CD14-positive monocyte (primary cell): ENCODE results near the gene ATG9B. TPM values are rescaled to one million over a fixed set of nuclear protein-coding genes. Genes with fewer than 3 reads are reported as not detected.

Experiments
- DNase-seq, 3 donors: peaks; one replicate each; pipeline ENCODE4 v3.0.0-alpha.2; 2011 to 2022
- H2AFZ ChIP-seq: 2 replicates; pipeline ENCODE4 v1.6.0; 2012; ENCODE audit warnings: mild to moderate bottlenecking, low read depth, low read length, inconsistent platforms; ENCODE audit not compliant: insufficient read depth, poor library complexity, severe bottlenecking
- H3K27ac ChIP-seq, 2 donors: 1 replicate in 1 of 2; 2 replicates in 1 of 2; pipeline ENCODE4 v1.5.1; 2012 to 2013; ENCODE audit warnings: low read length in 2 of 2, control low read depth in 1 of 2, inconsistent platforms in 1 of 2, low read depth in 1 of 2, mild to moderate bottlenecking in 1 of 2
- H3K27me3 ChIP-seq, 2 donors: one replicate each; pipeline versions ENCODE4 v1.6.0 to v1.6.1; 2011 to 2013; ENCODE audit warnings: low read length in 2 of 2; ENCODE audit not compliant: control insufficient read depth in 2 of 2, insufficient read depth in 2 of 2
- H3K36me3 ChIP-seq, 2 donors: replicated peaks in 1 of 2; 1 replicate in 1 of 2; 2 replicates in 1 of 2; pipeline versions ENCODE4 v1.5.1 to v1.6.1; 2012 to 2013; ENCODE audit warnings: low read length in 2 of 2, control low read depth in 1 of 2, inconsistent platforms in 1 of 2, mild to moderate bottlenecking in 1 of 2; ENCODE audit not compliant: insufficient read depth in 2 of 2, control insufficient read depth in 1 of 2
- H3K4me1 ChIP-seq, 2 donors: 1 replicate in 1 of 2; 2 replicates in 1 of 2; pipeline versions ENCODE4 v1.5.1 to v1.6.1; 2012 to 2013; ENCODE audit warnings: low read length in 2 of 2, control low read depth in 1 of 2, inconsistent platforms in 1 of 2, mild to moderate bottlenecking in 1 of 2, moderate library complexity in 1 of 2; ENCODE audit not compliant: insufficient read depth in 2 of 2, control insufficient read depth in 1 of 2
- H3K4me2 ChIP-seq: replicated peaks from 2 replicates; pipeline ENCODE3; 2012; ENCODE audit warnings: low read length, moderate library complexity, mild to moderate bottlenecking; ENCODE audit not compliant: poor library complexity, severe bottlenecking; ENCODE audit errors: extremely low read depth
- H3K4me3 ChIP-seq, 3 experiments: fragments of 200-600 bp in 1 of 3; sonication (generic) in 1 of 3; replicated peaks in 1 of 3; 1 replicate in 2 of 3; 2 replicates in 1 of 3; pipeline ENCODE4 v1.5.1; 2011 to 2013; ENCODE audit warnings: low read length in 3 of 3, mild to moderate bottlenecking in 3 of 3, control low read depth in 2 of 3, low read depth in 2 of 3, inconsistent platforms in 1 of 3, moderate library complexity in 1 of 3
- H3K79me2 ChIP-seq: 2 replicates; pipeline ENCODE4 v1.6.0; 2012; ENCODE audit warnings: mild to moderate bottlenecking, control low read depth, inconsistent platforms, low read length, moderate library complexity; ENCODE audit not compliant: insufficient read depth
- H3K9ac ChIP-seq: 2 replicates; pipeline ENCODE4 v1.6.0; 2017; ENCODE audit warnings: low read length, mild to moderate bottlenecking; ENCODE audit not compliant: insufficient read depth, poor library complexity, severe bottlenecking
- H3K9me3 ChIP-seq, 2 donors: replicated peaks in 1 of 2; 1 replicate in 1 of 2; 2 replicates in 1 of 2; pipeline versions ENCODE4 v1.5.1 to v1.6.1; 2012 to 2013; ENCODE audit warnings: low read length in 2 of 2, control low read depth in 1 of 2; ENCODE audit not compliant: control insufficient read depth in 1 of 2, insufficient read depth in 1 of 2
- H4K20me1 ChIP-seq: 2 replicates; pipeline ENCODE4 v1.6.0; 2012; ENCODE audit warnings: mild to moderate bottlenecking, low read length, control low read depth, moderate library complexity; ENCODE audit not compliant: insufficient read depth
- H3K27ac Mint-ChIP-seq, 7 donors: one replicate each; pipeline ENCODE4 v1.8.0; 2020; ENCODE audit warnings: mild to moderate bottlenecking in 7 of 7, mixed read lengths in 7 of 7, moderate library complexity in 6 of 7, inconsistent platforms in 2 of 7
- H3K27me3 Mint-ChIP-seq, 3 donors: one replicate each; pipeline ENCODE4 v1.8.0; 2021 to 2022; ENCODE audit warnings: low read depth in 3 of 3, mild to moderate bottlenecking in 3 of 3, mixed read lengths in 3 of 3, moderate library complexity in 3 of 3, inconsistent platforms in 1 of 3
- H3K36me3 Mint-ChIP-seq, 2 donors: one replicate each; pipeline ENCODE4 v1.8.0; 2020; ENCODE audit warnings: mixed read lengths in 2 of 2, inconsistent platforms in 1 of 2, mild to moderate bottlenecking in 1 of 2
- H3K4me1 Mint-ChIP-seq: one replicate; pipeline ENCODE4 v1.8.0; 2020; ENCODE audit warnings: mild to moderate bottlenecking, mixed read lengths
- H3K4me3 Mint-ChIP-seq, 2 donors: one replicate each; pipeline ENCODE4 v1.8.0; 2020; ENCODE audit warnings: mild to moderate bottlenecking in 2 of 2, mixed read lengths in 2 of 2, moderate library complexity in 1 of 2
- H3K9me3 Mint-ChIP-seq, 7 donors: one replicate each; pipeline ENCODE4 v1.8.0; 2020 to 2022; ENCODE audit warnings: mixed read lengths in 7 of 7, mild to moderate bottlenecking in 6 of 7, moderate library complexity in 6 of 7, inconsistent platforms in 2 of 7
- WGBS: methylation state at CpG from one replicate; pipeline ENCODE4 v1.1.5; 2013; ENCODE audit warnings: missing lambda C conversion rate; ENCODE audit not compliant: insufficient coverage; 5-methylcytosine and 5-hydroxymethylcytosine counted together
- intact Hi-C, 2 donors: fragments of 100-400 bp; cut with micrococcal nuclease; formaldehyde crosslinking; loops; one replicate each; pipeline versions ENCODE4 v1.15.0 to v1.15.1; 2023
- polyA plus RNA-seq, 3 donors: library from polyadenylated mRNA; depleted of rRNA in 1 of 3; unstranded in 2 of 3; stranded (reverse) in 1 of 3; fragments of 300-500 nt in 2 of 3; fragments of >200 nt in 1 of 3; fragmentation: Illumina TruSeq in 2 of 3; gene quantifications; 1 replicate in 2 of 3; 2 replicates in 1 of 3; pipeline ENCODE4 v1.2.3, GENCODE V29; 2012 to 2021
- TF ChIP-seq, protein P1 (sequence below): fragments of 200-600 bp; IDR thresholded peaks from one replicate; pipeline ENCODE4 v1.8.0; 2022; ENCODE audit warnings: antibody characterized with exemption, mild to moderate bottlenecking

Gene ATG9B
- polyA plus RNA-seq, 3 donors = 0.21 to 0.30 TPM; not detected in 1

DNA sequence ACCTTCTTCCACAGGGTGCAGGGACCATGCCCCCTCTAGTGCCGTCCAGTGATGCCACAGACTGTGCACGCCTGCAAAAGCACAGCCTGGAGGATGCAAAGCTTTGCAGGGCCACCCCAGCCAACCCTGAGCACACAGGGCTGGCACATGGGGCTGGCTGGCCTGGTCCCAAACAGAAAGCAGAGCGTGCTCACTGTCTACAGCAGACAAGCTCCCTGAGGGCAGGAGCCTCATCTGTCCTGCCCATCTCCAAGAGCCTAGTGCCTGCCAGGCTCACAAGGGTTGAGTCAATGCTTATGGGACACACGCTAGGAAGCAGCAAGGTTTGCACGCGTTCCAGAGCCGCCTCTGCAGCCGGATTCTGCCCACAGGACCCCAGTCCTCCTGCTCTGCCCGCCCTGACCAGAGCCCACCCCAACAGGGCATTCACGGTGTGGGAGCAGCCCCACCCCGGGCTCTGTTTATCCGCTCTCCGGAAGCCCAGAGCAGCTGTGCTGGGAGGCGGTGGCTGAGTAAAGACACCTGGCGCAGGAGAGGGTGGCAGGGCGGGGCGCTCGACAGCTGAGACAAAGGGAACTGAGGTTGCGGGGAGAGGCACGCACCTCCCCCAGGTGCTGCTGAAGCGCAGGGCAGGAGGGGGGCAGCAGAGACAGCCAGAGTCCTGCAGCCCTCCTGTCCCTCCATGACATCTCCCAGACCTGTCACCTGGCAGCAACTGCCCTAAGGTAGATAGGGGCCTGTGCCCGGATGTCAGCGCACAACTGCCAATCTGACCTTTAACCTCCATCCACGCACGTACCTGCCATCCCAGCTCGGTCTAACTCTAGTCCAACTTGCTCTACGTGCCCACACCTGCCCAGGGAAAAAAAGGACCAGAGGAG is 50.5 kb downstream of the ATG9B start:
- no peak overlapping the region for H3K4me3 ChIP-seq
- Mint-ChIP-seq H3K4me3 (peak overlapping the region; percentile 54 to 85), H3K9me3 (peaks cover 0 to 18% (median 6%) of the 10 kb centered on the region in 7 donors), H3K27ac (no peak overlapping the region), H3K27me3 (peaks cover 54 to 79% (median 55%) of the 10 kb centered on the region in 3 donors), H3K4me1 (peaks cover 17% of the 10 kb centered on the region), H3K36me3 (peaks cover 0 to 7% of the 10 kb centered on the region in 2 donors)
- peaks cover 3 to 7% of the 10 kb centered on the region in 2 donors for H3K4me1 ChIP-seq
- no peaks in the 10 kb centered on the region for H4K20me1 ChIP-seq
- H3K27me3 ChIP-seq = peaks cover 22 to 51% of the 10 kb centered on the region in 2 donors
- no peak for DNase-seq
- no peak overlapping the region for H2AFZ ChIP-seq
- H3K36me3 ChIP-seq = no peaks in the 10 kb centered on the region
- H3K27ac ChIP-seq = no peak overlapping the region
- H3K4me2 ChIP-seq = peak overlapping the region; percentile 75
- intact Hi-C loops = no loop called here
- H3K9me3 ChIP-seq = peaks cover 0 to 16% of the 10 kb centered on the region in 2 donors
- no peaks in the 10 kb centered on the region for H3K79me2 ChIP-seq
- 39% methylated on average over 27 of the region's 27 CpGs for whole genome bisulfite sequencing
- TF ChIP-seq, protein P1, sequence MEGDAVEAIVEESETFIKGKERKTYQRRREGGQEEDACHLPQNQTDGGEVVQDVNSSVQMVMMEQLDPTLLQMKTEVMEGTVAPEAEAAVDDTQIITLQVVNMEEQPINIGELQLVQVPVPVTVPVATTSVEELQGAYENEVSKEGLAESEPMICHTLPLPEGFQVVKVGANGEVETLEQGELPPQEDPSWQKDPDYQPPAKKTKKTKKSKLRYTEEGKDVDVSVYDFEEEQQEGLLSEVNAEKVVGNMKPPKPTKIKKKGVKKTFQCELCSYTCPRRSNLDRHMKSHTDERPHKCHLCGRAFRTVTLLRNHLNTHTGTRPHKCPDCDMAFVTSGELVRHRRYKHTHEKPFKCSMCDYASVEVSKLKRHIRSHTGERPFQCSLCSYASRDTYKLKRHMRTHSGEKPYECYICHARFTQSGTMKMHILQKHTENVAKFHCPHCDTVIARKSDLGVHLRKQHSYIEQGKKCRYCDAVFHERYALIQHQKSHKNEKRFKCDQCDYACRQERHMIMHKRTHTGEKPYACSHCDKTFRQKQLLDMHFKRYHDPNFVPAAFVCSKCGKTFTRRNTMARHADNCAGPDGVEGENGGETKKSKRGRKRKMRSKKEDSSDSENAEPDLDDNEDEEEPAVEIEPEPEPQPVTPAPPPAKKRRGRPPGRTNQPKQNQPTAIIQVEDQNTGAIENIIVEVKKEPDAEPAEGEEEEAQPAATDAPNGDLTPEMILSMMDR = no peak
- no peak overlapping the region for H3K9ac ChIP-seq

DNA sequence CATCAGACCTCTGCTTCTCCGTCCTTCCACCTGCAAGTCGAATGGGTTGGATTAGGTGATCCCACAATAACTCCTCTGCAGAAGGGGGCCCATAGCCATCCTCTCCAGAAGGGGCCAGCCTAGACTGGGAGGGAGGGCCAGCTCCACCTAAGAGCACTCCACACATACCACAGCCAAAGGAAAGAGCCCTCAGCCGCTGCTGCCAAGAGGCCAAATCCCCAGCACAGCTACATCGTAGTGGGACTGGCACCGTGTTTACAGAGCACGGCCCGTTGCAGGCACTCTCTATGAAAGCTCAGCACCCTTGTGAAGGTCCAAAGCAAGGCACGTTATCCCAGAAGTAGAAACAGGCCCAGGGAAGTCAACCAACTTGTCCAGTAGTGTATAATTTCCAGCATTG is 51.6 kb downstream of the ATG9B start:
- DNase-seq = no peak
- Histone ChIP-seq H3K27ac (no peak overlapping the region), H3K4me1 (peaks cover 3 to 7% of the 10 kb centered on the region in 2 donors), H3K9ac (no peak overlapping the region), H3K79me2 (no peaks in the 10 kb centered on the region), H4K20me1 (no peaks in the 10 kb centered on the region), H3K4me2 (no peak overlapping the region), H3K9me3 (peaks cover 0 to 16% of the 10 kb centered on the region in 2 donors), H2AFZ (no peak overlapping the region), H3K36me3 (no peaks in the 10 kb centered on the region), H3K27me3 (peaks cover 19 to 50% of the 10 kb centered on the region in 2 donors), H3K4me3 (no peak overlapping the region)
- Mint-ChIP-seq H3K9me3 (peaks cover 0 to 16% (median 4%) of the 10 kb centered on the region in 7 donors), H3K27me3 (peaks cover 52 to 81% (median 55%) of the 10 kb centered on the region in 3 donors), H3K4me1 (peaks cover 12% of the 10 kb centered on the region), H3K36me3 (peaks cover 0 to 7% of the 10 kb centered on the region in 2 donors), H3K27ac (no peak overlapping the region), H3K4me3 (peak overlapping the region in 1 of 2 donors; percentile 47)
- 96% methylated on average over 5 of the region's 8 CpGs for WGBS
- TF ChIP-seq, protein P1 = no peak
- intact Hi-C loops = no loop called here
